Measurements from ENCODE around the gene ZBTB48.

DNA sequence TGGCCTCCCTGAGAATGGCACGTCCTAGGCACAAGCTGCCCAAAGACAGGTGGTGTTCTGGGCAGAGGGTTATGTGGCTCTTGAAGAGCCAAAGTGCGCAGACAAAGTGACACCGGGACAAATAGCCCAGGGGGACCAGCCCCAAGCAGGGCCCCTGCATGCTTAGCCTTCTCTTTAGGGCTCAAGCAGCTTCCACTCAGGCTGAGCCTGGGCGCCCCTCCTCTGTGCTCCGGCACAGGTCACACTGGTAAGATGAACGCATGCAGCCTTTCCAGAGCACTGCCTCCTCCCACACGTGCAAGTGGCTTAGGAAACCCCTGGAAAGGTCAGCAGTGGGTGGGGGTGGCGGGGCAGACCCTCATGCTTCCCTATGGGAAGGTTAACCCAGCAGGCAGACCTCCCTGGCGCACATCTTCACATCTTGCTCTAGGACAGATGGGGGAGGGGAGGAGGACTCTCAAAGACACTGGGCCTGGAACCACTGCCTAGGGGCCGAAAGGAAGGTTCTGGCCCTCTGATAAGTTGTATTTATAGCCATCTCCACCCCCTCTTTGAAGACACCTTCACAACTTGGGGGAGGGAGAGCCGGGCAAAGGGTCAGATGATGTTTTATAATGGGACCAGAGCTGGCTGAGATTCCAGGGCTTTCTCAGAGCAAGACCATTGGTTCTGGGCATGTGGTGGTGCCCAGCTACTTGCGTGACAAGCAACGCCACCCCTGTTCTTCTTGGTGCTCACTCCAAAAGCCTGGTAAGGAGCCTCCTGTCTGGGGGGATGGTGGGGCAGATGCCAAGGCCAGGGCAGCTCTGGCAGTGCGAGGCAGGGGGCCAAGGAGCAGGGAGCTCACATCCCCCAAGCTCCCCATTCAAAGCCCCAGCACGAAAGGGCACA is 17.3 kb downstream of the ZBTB48 start:
- TF ChIP-seq, protein P1, sequence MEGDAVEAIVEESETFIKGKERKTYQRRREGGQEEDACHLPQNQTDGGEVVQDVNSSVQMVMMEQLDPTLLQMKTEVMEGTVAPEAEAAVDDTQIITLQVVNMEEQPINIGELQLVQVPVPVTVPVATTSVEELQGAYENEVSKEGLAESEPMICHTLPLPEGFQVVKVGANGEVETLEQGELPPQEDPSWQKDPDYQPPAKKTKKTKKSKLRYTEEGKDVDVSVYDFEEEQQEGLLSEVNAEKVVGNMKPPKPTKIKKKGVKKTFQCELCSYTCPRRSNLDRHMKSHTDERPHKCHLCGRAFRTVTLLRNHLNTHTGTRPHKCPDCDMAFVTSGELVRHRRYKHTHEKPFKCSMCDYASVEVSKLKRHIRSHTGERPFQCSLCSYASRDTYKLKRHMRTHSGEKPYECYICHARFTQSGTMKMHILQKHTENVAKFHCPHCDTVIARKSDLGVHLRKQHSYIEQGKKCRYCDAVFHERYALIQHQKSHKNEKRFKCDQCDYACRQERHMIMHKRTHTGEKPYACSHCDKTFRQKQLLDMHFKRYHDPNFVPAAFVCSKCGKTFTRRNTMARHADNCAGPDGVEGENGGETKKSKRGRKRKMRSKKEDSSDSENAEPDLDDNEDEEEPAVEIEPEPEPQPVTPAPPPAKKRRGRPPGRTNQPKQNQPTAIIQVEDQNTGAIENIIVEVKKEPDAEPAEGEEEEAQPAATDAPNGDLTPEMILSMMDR (IDR thresholded peaks at IDR 0.05) = no peak
- TF ChIP-seq POLR2AphosphoS5 (IDR thresholded peaks at IDR 0.05) (no peak), EP300 (IDR thresholded peaks at IDR 0.05) (no peak)

All from gastroesophageal sphincter (tissue), 3 donors.